Naive thymus-derived CD4-positive, alpha-beta T cell (primary cell): ENCODE results near the gene LILRB2. TPM values are rescaled to one million over a fixed set of nuclear protein-coding genes. Genes with fewer than 3 reads are reported as not detected.
"Not testable (repeated sequence)": the region's sequence is repeated elsewhere in the genome, so short reads cannot be mapped to it uniquely, and the experiment has no call there.

Source experiments
- ATAC-seq: fragments of 150-1000 bp; cut with Tn5 transposase; 2 replicates; pipeline ENCODE4 v1.10.0; 2021; ENCODE audit warnings: mild to moderate bottlenecking, moderate library complexity
- CTCF ChIA-PET: fragments of 350-600 bp; sonication (Branson Sonifier 250); formaldehyde crosslinking; loops from one replicate; lab custom pipeline; 2021; ENCODE audit warnings: antibody characterized with exemption; lab: Charles Lee
- POLR2A ChIA-PET: fragments of 350-600 bp; sonication (Branson Sonifier 250); formaldehyde crosslinking; loops from one replicate; lab custom pipeline; 2021; ENCODE audit warnings: antibody characterized with exemption, inconsistent platforms; lab: Charles Lee
- DNase-seq, 9 donors: peaks; one replicate each; pipeline versions ENCODE4 v3.0.0 to v3.0.0-alpha.2; 2020 to 2022; ENCODE audit warnings: mixed read lengths in 1 of 9
- H3K27ac ChIP-seq: one replicate; pipeline ENCODE4 v1.7.0; 2013; ENCODE audit warnings: mild to moderate bottlenecking, low read depth, low read length, moderate library complexity
- H3K27me3 ChIP-seq, 2 donors: one replicate each; pipeline ENCODE4 v1.7.0; 2013; ENCODE audit warnings: low read length in 2 of 2, mild to moderate bottlenecking in 2 of 2, moderate library complexity in 2 of 2; ENCODE audit not compliant: control insufficient read depth in 2 of 2, insufficient read depth in 2 of 2
- H3K36me3 ChIP-seq, 3 experiments: 1 replicate in 2 of 3; 2 replicates in 1 of 3; pipeline ENCODE4 v1.7.0; 2013; ENCODE audit warnings: low read length in 3 of 3, mild to moderate bottlenecking in 3 of 3, moderate library complexity in 1 of 3; ENCODE audit not compliant: insufficient read depth in 3 of 3, control insufficient read depth in 2 of 3
- H3K4me1 ChIP-seq, 2 donors: one replicate each; pipeline ENCODE4 v1.7.0; 2013; ENCODE audit warnings: low read length in 2 of 2, mild to moderate bottlenecking in 2 of 2, moderate library complexity in 1 of 2; ENCODE audit not compliant: control insufficient read depth in 2 of 2, insufficient read depth in 2 of 2
- H3K4me3 ChIP-seq: 2 replicates; pipeline ENCODE4 v1.7.0; 2013; ENCODE audit warnings: mild to moderate bottlenecking, low read length
- H3K9me3 ChIP-seq, 3 experiments: 1 replicate in 2 of 3; 2 replicates in 1 of 3; pipeline ENCODE4 v1.7.0; 2013; ENCODE audit warnings: low read length in 3 of 3; ENCODE audit not compliant: control insufficient read depth in 2 of 3
- H3K27ac Mint-ChIP-seq, 9 donors: one replicate each; pipeline ENCODE4 v1.8.0; 2020 to 2022; ENCODE audit warnings: mixed read lengths in 9 of 9, mild to moderate bottlenecking in 8 of 9, moderate library complexity in 5 of 9, inconsistent platforms in 2 of 9
- H3K27me3 Mint-ChIP-seq, 5 donors: one replicate each; pipeline ENCODE4 v1.8.0; 2021 to 2022; ENCODE audit warnings: mixed read lengths in 5 of 5, mild to moderate bottlenecking in 1 of 5
- H3K36me3 Mint-ChIP-seq, 5 donors: one replicate each; pipeline ENCODE4 v1.8.0; 2020 to 2022; ENCODE audit warnings: mixed read lengths in 5 of 5, mild to moderate bottlenecking in 3 of 5, inconsistent platforms in 1 of 5
- H3K4me1 Mint-ChIP-seq, 7 donors: one replicate each; pipeline ENCODE4 v1.8.0; 2020 to 2022; ENCODE audit warnings: mixed read lengths in 7 of 7, mild to moderate bottlenecking in 3 of 7, inconsistent platforms in 1 of 7
- H3K4me3 Mint-ChIP-seq, 10 donors: one replicate each; pipeline ENCODE4 v1.8.0; 2020 to 2022; ENCODE audit warnings: mild to moderate bottlenecking in 10 of 10, mixed read lengths in 10 of 10, moderate library complexity in 6 of 10, inconsistent platforms in 2 of 10
- H3K9me3 Mint-ChIP-seq, 11 donors: one replicate each; pipeline ENCODE4 v1.8.0; 2020 to 2022; ENCODE audit warnings: mixed read lengths in 11 of 11, mild to moderate bottlenecking in 4 of 11, inconsistent platforms in 1 of 11, moderate library complexity in 1 of 11
- intact Hi-C, 2 donors: fragments of 100-400 bp; cut with micrococcal nuclease; formaldehyde crosslinking; loops; one replicate each; pipeline ENCODE4 v1.15.1; 2023
- polyA plus RNA-seq, 2 donors: library from polyadenylated mRNA; unstranded; fragments of 300-500 nt; fragmentation: Illumina TruSeq; gene quantifications; one replicate each; pipeline ENCODE4 v1.2.3, GENCODE V29; 2021
- total RNA-seq, 6 experiments: library from RNA in 5 of 6; stranded (reverse) in 5 of 6; gene quantifications; 1 replicate in 5 of 6; 2 replicates in 1 of 6; pipeline ENCODE4 v1.2.3 and lab custom pipeline; 2021 to 2026

Gene LILRB2
- total and polyA plus RNA-seq, 7 experiments from 2014 or later = 0.12 to 131 (median 1.6) TPM; not detected in 2

- H3K27ac Mint-ChIP-seq, CTCF ChIA-PET, H3K9me3 ChIP-seq, H3K9me3 Mint-ChIP-seq, H3K27ac ChIP-seq, intact Hi-C loops, H3K36me3 ChIP-seq, H3K4me3 Mint-ChIP-seq, POLR2A ChIA-PET, H3K4me3 ChIP-seq, H3K27me3 ChIP-seq, H3K4me1 ChIP-seq, H3K36me3 Mint-ChIP-seq, DNase-seq: not testable (repeated sequence)
- peak; percentile 65 for ATAC-seq
- Mint-ChIP-seq H3K27me3 (peaks cover 16 to 40% (median 20%) of the 10 kb centered on the region in 5 donors), H3K4me1 (peaks cover 0 to 16% (median 8%) of the 10 kb centered on the region in 7 donors)
Measured at GRCh38 chr19:54285427-54286056, 4.6 kb upstream of the LILRB2 start.

GRCh38 chr19:54282686-54283470 is 2.0 kb upstream of the LILRB2 start:
- POLR2A ChIA-PET = no interaction called here

GRCh38 chr19:54281729-54282075 is 792 bp upstream of the LILRB2 start:
- H3K4me3 Mint-ChIP-seq, H3K27ac Mint-ChIP-seq, intact Hi-C loops, POLR2A ChIA-PET, H3K9me3 ChIP-seq, H3K36me3 ChIP-seq, H3K9me3 Mint-ChIP-seq, H3K4me1 ChIP-seq, H3K27ac ChIP-seq, ATAC-seq, H3K36me3 Mint-ChIP-seq, H3K4me3 ChIP-seq, H3K27me3 ChIP-seq, DNase-seq: not testable (repeated sequence)
- Mint-ChIP-seq H3K27me3 (peaks cover 27 to 34% (median 28%) of the 10 kb centered on the region in 5 donors), H3K4me1 (peaks cover 0 to 11% (median 6%) of the 10 kb centered on the region in 7 donors)
- CTCF ChIA-PET = interaction anchor here (0.6 kb wide), 1 partner anchor 384 kb away, joined by 3 read pairs; no protein-coding TSS in a partner anchor

More at GRCh38 chr19:54282686-54283470, 2.0 kb upstream of the LILRB2 start:
- no peak overlapping the region for H3K27ac ChIP-seq
- H3K36me3 ChIP-seq = no peaks in the 10 kb centered on the region
- Mint-ChIP-seq H3K9me3 (no peaks in the 10 kb centered on the region), H3K4me1 (peaks cover 0 to 11% (median 8%) of the 10 kb centered on the region in 7 donors), H3K36me3 (peaks cover 0 to 5% (median 0%) of the 10 kb centered on the region in 5 donors), H3K27me3 (peaks cover 27 to 38% (median 28%) of the 10 kb centered on the region in 5 donors), H3K27ac (no peak overlapping the region), H3K4me3 (no peak overlapping the region)
- no peaks in the 10 kb centered on the region for H3K9me3 ChIP-seq
- CTCF ChIA-PET = no interaction called here
- ATAC-seq (peak; percentile 27), DNase-seq (no peak)
- no peaks in the 10 kb centered on the region for H3K27me3 ChIP-seq
- no peaks in the 10 kb centered on the region for H3K4me1 ChIP-seq
- intact Hi-C loops = no loop called here
- H3K4me3 ChIP-seq = no peak overlapping the region

- H3K4me3 Mint-ChIP-seq = peak overlapping the region in 1 of 10 donors; percentile 27
- DNase-seq, H3K4me3 ChIP-seq, H3K4me1 ChIP-seq, CTCF ChIA-PET, H3K36me3 ChIP-seq, H3K27ac Mint-ChIP-seq, H3K27ac ChIP-seq, H3K9me3 ChIP-seq, POLR2A ChIA-PET, intact Hi-C loops, H3K27me3 ChIP-seq, H3K36me3 Mint-ChIP-seq, H3K9me3 Mint-ChIP-seq: not testable (repeated sequence)
- H3K4me1 Mint-ChIP-seq = peaks cover 0 to 11% (median 6%) of the 10 kb centered on the region in 7 donors
- H3K27me3 Mint-ChIP-seq = peaks cover 27 to 44% (median 28%) of the 10 kb centered on the region in 5 donors
- peak; percentile 72 for ATAC-seq
Measured at GRCh38 chr19:54280441-54280840, 469 bp downstream of the LILRB2 start.

GRCh38 chr19:54280025-54280424 is 885 bp downstream of the LILRB2 start:
- H3K4me3 ChIP-seq, DNase-seq, H3K36me3 Mint-ChIP-seq, H3K36me3 ChIP-seq, POLR2A ChIA-PET, H3K27me3 ChIP-seq, ATAC-seq, H3K9me3 Mint-ChIP-seq, H3K27ac Mint-ChIP-seq, H3K9me3 ChIP-seq, intact Hi-C loops, CTCF ChIA-PET, H3K4me1 ChIP-seq, H3K27ac ChIP-seq: not testable (repeated sequence)
- H3K4me1 Mint-ChIP-seq = peaks cover 0 to 11% (median 5%) of the 10 kb centered on the region in 7 donors
- H3K27me3 Mint-ChIP-seq = peaks cover 27 to 48% (median 28%) of the 10 kb centered on the region in 5 donors
- H3K4me3 Mint-ChIP-seq = peak overlapping the region in 1 of 10 donors; percentile 27

GRCh38 chr19:54279406-54279962 is 1.4 kb downstream of the LILRB2 start:
- Mint-ChIP-seq H3K9me3 (no peaks in the 10 kb centered on the region), H3K36me3 (peaks cover 0 to 5% (median 0%) of the 10 kb centered on the region in 5 donors), H3K4me1 (peaks cover 0 to 11% (median 0%) of the 10 kb centered on the region in 7 donors), H3K27me3 (peaks cover 27 to 49% (median 28%) of the 10 kb centered on the region in 5 donors), H3K4me3 (no peak overlapping the region), H3K27ac (no peak overlapping the region)
- Histone ChIP-seq H3K27ac (no peak overlapping the region), H3K4me3 (no peak overlapping the region), H3K4me1 (no peaks in the 10 kb centered on the region), H3K36me3 (no peaks in the 10 kb centered on the region), H3K27me3 (no peaks in the 10 kb centered on the region), H3K9me3 (no peaks in the 10 kb centered on the region)
- ATAC-seq = no peak
- ChIA-PET POLR2A (no interaction called here), CTCF (no interaction called here)
- intact Hi-C loops = no loop called here
- no peak for DNase-seq
